PC-3 (cell line): Measurements from ENCODE around the gene CCDC181.

Source experiments
- CTCF ChIP-seq: fragments of 300-600 bp; sonication (generic); conservative IDR thresholded peaks from 2 replicates; pipeline ENCODE4 v1.5.1; 2017; ENCODE audit warnings: antibody characterized with exemption, low read depth, mild to moderate bottlenecking, low read length
- EZH2 ChIP-seq: fragments of 300-600 bp; sonication (generic); IDR thresholded peaks from one replicate; pipeline ENCODE4 v1.6.1; 2017; ENCODE audit warnings: antibody characterized with exemption, mild to moderate bottlenecking, low read length; ENCODE audit not compliant: unreplicated experiment
- EZH2phosphoT487 ChIP-seq: fragments of 300-600 bp; sonication (generic); IDR thresholded peaks from 2 replicates; pipeline ENCODE4 v1.6.1; 2018; ENCODE audit warnings: mild to moderate bottlenecking, antibody characterized with exemption, low read length, borderline replicate concordance

- TF ChIP-seq CTCF (no peak), EZH2 (no peak), EZH2phosphoT487 (no peak)
Observed at GRCh38 chr1:169367686-169368405, 59.4 kb downstream of the CCDC181 start, which contains the start of the genes BLZF1 and NME7.
